Measurements from ENCODE around the gene TNFSF4.

TNFSF4 gene

DNA sequence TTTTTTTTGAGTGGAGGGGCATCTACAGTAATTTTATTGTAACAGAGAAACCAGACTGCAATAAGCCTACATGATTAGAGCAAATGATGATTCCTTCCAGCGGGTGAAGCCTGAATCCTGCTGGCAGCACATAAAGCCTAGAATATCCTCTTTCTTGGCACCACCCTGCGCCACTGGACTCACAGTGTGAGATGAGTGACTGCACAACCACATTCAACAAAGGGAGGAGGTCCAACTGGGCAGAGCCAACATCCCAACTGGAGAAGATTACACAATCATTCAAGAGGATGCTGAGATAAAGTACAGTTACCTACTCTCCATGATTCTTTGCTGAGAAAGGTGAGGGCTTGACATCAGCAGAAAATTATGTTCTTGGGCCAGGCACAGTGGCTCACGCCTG lies 67.4 kb downstream of the TNFSF4 start:
- TF ChIP-seq, protein P1, sequence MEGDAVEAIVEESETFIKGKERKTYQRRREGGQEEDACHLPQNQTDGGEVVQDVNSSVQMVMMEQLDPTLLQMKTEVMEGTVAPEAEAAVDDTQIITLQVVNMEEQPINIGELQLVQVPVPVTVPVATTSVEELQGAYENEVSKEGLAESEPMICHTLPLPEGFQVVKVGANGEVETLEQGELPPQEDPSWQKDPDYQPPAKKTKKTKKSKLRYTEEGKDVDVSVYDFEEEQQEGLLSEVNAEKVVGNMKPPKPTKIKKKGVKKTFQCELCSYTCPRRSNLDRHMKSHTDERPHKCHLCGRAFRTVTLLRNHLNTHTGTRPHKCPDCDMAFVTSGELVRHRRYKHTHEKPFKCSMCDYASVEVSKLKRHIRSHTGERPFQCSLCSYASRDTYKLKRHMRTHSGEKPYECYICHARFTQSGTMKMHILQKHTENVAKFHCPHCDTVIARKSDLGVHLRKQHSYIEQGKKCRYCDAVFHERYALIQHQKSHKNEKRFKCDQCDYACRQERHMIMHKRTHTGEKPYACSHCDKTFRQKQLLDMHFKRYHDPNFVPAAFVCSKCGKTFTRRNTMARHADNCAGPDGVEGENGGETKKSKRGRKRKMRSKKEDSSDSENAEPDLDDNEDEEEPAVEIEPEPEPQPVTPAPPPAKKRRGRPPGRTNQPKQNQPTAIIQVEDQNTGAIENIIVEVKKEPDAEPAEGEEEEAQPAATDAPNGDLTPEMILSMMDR (IDR thresholded peaks at IDR 0.05; ENCODE audit: control insufficient read depth, extremely low read depth, insufficient read depth), result no peak
- no peak overlapping the region for H3K4me3 ChIP-seq (ENCODE audit: low read depth, low read length)
- DNase-seq (ENCODE audit: low read depth), result no peak

DNA sequence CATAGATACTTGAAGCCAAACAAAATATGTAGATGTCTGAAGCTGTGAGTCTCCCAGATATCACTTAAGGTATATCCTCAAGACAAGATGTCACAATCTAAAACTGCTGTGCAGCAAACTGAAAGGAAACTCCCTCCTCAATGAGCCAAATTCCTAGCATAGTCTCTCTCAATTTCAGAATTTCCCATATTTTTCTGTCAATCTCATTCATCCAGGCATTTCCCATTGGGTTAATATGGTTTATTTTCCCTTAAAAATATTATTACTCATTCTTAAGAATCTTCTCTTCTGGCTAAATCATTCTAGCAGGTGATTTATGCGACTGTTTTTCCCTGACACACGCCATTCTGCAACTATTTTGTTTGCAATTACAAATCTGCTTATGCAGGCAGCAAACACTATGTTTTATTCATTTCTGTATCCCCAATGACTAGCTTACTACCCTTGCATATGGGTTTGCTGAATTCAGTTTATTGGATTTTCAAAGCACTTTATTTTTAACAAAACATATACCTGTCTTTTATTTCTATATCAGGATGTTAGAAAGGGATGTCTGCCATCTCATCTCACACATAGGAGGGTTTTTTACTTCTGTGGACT lies 69.9 kb downstream of the TNFSF4 start:
- H3K4me3 ChIP-seq (ENCODE audit: low read depth, low read length), result no peak overlapping the region
- TF ChIP-seq, protein P1 (IDR thresholded peaks at IDR 0.05; ENCODE audit: control insufficient read depth, extremely low read depth, insufficient read depth), result no peak
- DNase-seq (ENCODE audit: low read depth), result no peak

DNA sequence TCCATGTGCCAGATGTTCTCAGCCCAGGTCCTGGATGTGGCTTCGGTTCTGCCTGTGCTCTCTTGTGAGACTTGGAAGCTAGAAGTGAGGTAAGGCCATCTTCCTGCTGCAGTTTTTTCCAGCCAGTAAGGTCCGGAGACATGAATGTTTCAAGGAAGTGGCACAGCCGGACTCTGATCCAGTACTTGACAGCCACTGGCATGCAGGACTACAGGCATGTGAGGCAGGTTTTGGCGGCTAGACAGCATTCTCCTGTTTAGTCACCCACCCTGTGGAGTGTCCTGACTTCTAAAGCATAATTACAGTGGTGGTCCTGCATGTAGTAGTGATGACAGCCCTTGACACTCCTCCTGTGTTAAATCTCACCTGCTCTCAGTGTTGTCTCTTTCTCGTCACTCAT lies 72.3 kb downstream of the TNFSF4 start:
- TF ChIP-seq, protein P1 (IDR thresholded peaks at IDR 0.05; ENCODE audit: control insufficient read depth, extremely low read depth, insufficient read depth), result no peak
- no peak overlapping the region for H3K4me3 ChIP-seq (ENCODE audit: low read depth, low read length)
- DNase-seq (ENCODE audit: low read depth), result no peak

DNA sequence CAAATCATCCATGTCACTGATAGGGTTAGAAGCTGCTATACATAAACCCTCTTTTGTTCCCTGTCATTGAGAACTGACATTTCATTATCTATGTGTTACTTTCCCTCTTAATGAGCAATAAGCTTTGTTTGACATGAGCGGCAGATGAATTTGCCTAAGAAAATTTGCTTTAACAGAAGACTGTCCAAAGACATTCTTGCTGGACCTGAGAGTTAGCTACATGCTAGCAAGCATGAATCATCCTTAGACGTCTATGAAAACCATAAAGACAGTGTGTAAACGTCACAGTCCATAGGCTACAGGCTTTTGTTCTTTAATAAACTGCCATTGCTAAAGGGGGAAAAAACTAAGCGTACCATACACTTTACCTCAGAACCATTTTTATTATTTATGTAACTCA lies 73.1 kb downstream of the TNFSF4 start:
- TF ChIP-seq, protein P1 (IDR thresholded peaks at IDR 0.05; ENCODE audit: control insufficient read depth, extremely low read depth, insufficient read depth), result no peak
- H3K4me3 ChIP-seq (ENCODE audit: low read depth, low read length), result no peak overlapping the region
- no peak for DNase-seq (ENCODE audit: low read depth)

Measured in LNCaP clone FGC (cell line).